NCI-H187 (cell line): ENCODE results near the gene TREH.
A peak's percentile ranks its signal among the peaks of the same experiment; 100 is the strongest.
"Not testable (repeated sequence)": the region's sequence is repeated elsewhere in the genome, so short reads cannot be mapped to it uniquely, and the experiment has no call there.

ENCODE experiments used
- DNase-seq, 2 experiments: peaks; one replicate each; lab custom pipeline; 2025; lab: John Stamatoyannopoulos, UW

Gene TREH

DNA sequence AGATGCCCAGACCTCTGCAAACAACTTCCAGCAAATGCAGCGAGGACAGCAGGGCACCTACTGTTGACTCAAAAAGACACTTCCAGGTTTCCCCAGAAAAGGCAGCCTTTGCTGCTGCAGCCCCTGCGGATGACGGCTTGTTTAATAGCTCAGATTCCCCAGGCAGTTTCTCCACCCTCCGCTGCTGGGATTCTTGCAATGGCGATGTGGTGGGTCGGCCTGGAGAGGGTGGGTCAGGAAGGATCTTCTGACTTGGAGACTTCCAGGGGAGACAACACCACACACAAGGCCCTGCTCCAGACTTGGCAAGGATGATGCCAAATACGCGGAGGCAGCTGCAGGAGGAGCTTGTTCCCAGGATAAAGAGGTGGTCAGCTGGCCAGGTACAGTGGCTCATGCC is 17.9 kb upstream of the TREH start:
- no peak for DNase-seq

DNA sequence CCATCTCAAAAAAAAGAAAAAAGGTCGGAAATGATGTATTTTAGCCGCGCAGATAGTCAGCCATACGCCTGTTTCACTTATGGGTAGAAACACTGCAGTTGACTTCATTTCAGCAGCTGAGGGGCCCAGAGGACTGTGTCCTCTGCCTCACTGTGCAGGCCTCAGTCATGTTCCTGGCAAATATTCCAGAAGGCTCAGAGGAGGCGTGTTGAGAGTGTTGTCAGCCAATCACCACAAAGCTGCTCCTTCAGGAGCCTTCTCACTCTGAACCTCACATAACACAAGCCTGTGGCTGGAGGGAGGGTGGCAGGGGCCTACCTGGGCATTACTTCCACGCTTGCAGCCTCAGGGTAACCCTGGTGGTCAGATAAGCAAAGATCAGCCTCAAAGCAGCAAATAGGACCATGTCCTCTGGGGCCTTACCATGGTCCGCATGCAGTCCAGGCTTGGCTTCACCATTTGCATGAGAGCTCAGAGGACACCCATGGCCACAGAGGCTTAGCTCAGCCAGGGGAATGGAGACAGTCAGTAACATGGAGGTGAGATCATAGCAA is 17.3 kb upstream of the TREH start:
- no peak for DNase-seq

DNA sequence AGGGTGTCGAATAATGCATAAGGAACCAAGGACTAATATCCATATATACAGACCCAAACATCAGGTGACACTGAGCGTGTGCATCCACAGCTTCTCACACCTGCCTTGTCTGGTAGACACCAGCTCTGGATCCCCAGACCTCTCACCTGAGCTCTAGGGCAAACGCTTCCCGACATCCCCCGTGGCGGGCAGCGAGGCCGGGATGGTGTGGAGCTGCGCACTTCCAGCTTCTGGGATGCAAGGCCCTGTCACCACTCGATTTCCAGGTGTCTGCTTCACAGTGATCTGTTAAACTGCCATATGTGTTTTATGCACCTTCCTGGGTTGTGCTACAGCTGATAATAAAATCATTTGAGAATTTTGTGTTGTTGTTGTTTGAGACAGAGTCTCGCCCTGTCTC is 15.3 kb upstream of the TREH start:
- DNase-seq, result no peak

GRCh38 chr11:118694185-118694584 is 14.7 kb upstream of the TREH start:
- DNase-seq, result no peak

DNA sequence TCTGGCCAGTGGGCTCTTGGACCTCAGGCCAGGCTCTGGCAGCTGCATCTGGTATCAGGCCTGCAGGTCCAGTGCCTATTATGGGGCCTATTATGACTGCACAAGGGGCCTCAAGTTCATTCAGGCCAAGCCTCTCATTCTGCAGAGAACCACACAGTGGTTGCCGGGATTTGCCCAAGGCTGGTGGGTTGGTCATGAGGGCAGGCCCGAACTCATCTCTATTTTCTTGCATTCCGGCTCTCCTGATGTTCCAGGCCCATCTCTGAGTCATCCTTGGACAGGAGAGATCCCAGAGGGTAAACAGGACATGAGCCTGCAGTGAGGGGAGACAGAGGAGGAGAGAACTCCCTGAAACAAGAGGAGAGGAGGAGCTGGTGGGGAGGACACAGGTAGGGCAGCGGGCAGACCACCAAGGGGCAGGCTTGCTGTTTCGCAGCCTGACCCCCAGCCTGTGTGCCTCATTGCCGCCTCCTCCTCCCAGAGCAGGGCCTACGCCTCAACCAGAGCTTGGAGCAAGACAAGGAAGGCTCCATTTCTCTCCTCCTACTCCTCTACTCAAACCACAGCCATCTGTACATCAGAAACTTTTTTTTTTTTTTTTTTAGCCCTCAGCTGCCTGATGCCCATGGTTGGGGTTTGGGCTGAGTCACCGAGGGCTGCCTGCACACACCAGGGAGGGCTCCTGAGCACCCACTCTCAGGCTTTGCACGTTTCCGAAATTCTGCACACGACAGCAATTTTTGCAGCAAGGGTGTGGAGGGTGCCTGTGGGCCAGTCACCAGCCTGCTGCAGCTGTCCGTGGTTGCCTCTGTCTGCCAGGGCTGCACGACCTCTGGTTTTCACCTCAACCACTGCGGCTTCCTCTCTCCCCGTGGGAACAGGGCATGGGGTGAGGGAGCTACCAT is 12.7 kb upstream of the TREH start:
- no peak for DNase-seq

DNA sequence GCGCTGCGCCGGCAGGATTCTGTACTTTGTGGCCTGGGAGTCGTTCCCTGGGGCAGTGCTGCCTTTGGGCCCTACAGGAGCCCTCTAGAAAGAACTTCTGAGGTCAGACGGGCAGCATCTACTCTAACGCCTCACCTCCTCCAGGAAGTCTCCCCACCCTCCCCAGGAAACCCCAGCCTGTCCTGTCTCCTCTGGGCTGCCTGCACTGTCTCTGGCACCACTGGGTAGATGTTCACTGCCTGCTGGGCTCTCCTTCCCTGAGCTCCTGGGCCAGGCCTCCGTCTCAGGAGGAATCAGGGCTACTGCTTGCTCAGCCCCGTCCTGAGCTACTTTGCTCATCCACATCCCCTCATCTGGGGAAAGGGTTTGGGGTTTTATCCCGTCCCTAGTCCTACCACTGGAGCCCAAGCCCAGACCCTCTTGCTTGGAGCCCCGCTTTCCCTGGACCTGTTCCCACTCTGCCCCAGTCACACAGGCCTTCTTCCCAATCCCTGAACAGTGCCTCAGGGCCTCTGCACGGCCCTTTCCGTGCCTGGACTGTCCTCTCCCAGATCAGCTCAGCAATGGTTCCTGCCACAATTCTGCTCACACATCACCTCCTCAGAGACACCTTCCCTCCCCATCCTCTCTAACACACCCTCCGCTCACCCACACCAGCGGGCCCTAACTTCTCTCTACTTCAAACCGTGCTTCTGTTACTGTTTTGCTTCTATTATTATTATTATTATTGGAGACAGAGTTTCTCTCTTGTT is 11.3 kb upstream of the TREH start:
- DNase-seq, result no peak

GRCh38 chr11:118689852-118690552 is 10.6 kb upstream of the TREH start:
- DNase-seq, result peak; percentile 87 to 91

- no peak for DNase-seq
Observed at GRCh38 chr11:118689503-118689851, 10.0 kb upstream of the TREH start.

DNA sequence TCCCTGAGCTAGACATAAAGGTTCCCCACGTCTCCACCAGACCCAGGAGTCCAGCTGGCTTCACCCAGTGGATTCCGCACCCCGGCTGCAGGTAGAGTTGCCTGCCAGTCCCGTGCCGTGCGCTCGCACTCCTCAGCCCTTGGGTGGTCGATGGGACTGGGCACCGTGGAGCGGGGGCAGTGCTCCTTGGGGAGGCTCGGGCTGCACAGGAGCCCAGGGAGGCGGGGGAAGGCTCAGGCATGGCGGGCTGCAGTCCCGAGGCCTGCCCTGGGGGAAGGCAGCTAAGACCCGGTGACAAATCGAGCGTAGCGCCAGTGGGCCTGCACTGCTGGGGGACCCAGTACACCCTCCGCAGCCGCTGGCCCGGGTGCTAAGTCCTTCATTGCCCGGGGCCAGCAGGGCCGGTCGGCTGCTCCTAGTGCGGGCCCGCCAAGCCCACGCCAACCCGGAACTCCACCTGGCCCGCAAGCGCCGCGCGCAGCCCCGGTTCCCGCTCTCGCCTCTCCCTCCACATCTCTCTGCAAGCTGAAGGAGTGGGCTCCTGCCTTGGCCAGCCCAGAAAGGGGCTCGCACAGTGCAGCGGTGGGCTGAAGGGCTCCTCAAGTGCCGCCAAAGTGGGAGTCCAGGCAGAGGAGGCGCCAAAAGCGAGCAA is 9.5 kb upstream of the TREH start:
- DNase-seq, result no peak

- DNase-seq, result not testable (repeated sequence)
Observed at GRCh38 chr11:118688339-118688738, 8.9 kb upstream of the TREH start.

GRCh38 chr11:118687906-118688305 is 8.5 kb upstream of the TREH start:
- DNase-seq, result no peak

DNA sequence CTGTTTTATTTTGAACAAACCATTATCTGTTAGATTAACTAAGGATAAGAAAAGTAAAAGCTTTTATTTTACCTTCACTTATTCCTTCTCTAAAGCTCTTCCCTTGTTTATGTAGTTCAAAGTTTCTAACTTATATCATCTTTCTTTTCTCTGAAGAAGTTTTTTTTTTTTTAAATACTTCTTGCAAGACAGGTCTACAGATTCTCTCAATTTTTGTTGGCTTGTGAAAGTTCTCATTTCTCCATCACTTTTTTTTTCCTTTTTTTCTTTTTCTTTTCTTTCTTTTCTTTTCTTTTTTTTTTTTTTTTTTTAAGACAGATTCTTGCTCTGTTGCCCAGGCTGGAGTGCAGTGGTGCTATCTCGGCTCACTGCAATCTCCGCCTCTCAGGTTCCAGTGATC is 4.7 kb upstream of the TREH start:
- no peak for DNase-seq

- not testable (repeated sequence) for DNase-seq
Observed at GRCh38 chr11:118682939-118683338, 3.5 kb upstream of the TREH start.

GRCh38 chr11:118682372-118682771 is 2.9 kb upstream of the TREH start:
- no peak for DNase-seq

DNA sequence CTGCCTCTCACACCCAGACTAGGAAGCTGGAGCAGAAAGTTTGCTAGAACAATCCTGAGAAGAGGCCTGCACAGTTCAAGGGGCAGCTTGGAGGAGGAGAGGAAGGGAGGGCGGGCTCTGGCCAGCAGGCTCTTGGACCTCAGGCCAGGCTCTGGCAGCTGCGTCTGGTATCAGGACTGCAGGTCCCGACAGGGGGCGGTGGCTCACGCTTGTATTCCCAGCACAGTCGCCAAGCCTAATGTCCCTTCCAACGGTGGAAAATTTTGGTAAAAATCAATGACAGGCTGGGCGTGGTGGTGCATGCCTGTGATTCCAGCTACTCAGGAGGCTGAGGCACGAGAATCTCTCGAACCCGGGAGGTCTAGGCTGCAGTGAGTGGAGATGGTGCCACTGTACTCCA is 542 bp downstream of the TREH start:
- DNase-seq, result not testable (repeated sequence)

- no peak for DNase-seq
Observed at GRCh38 chr11:118677977-118678376, 1.5 kb downstream of the TREH start.

- DNase-seq, result no peak
Observed at GRCh38 chr11:118674082-118674435, 5.4 kb downstream of the TREH start.

DNA sequence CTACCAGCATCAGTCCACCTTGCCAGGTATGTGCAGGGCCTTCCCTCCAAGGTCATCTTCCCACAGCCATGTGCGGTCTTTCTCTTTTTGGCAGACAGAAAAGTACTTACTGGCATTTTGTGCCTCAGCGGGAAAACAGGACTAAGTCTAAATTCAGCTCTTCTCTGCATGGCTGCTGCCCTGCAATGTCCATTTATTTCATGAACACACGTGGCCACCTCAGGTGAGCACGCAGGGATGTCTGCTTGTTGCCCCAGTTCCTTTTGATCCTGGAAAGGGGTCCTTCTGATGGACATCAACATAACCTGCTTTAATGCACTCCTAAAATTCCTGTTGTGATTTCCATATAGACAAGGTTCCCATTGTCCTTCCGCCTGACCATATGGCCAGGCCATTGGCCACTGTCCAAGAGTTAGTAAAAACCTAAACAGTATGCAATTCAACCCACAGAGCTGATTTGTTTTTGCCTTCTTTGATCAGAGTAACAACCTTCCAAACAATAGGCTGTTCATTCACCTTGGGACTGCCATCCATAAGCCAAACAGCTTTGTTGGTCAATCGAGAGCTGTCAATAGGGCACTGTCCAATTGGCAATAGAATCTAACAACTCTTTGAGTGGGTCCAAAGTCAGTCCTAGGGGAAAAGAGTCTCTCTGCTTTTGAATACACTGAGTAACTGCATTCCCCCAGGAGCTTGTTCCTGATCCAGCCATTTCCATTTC is 5.9 kb downstream of the TREH start:
- no peak for DNase-seq

GRCh38 chr11:118672846-118673245 is 6.6 kb downstream of the TREH start:
- no peak for DNase-seq

- no peak for DNase-seq
Observed at GRCh38 chr11:118671254-118671653, 8.2 kb downstream of the TREH start.

- no peak for DNase-seq
Observed at GRCh38 chr11:118670063-118670462, 9.4 kb downstream of the TREH start.
